ENCODE results near the gene NGF. TPM values are rescaled to one million over a fixed set of nuclear protein-coding genes. Genes with fewer than 3 reads are reported as not detected.
"Not testable (repeated sequence)": the region's sequence is repeated elsewhere in the genome, so short reads cannot be mapped to it uniquely, and the experiment has no call there.

The NGF gene
- polyA plus RNA-seq, 4 donors, result 1.9 to 6.0 (median 2.4) TPM

GRCh38 chr1:115311474-115311989 lies 26.5 kb downstream of the NGF start:
- DNase-seq (ENCODE audit: low read depth in 4 of 4, low spot score in 3 of 4), result no peak

GRCh38 chr1:115310581-115311473 lies 27.2 kb downstream of the NGF start:
- DNase-seq (ENCODE audit: low read depth in 4 of 4, low spot score in 3 of 4), result no peak

GRCh38 chr1:115309504-115309903 lies 28.5 kb downstream of the NGF start:
- DNase-seq (ENCODE audit: low read depth in 4 of 4, low spot score in 3 of 4), result not testable (repeated sequence)

- no peak for DNase-seq (ENCODE audit: low read depth in 4 of 4, low spot score in 3 of 4)
These were observed 29.1 kb downstream of the NGF start for GRCh38 chr1:115308969-115309368.

- DNase-seq (ENCODE audit: low read depth in 4 of 4, low spot score in 3 of 4), result no peak
These were observed 30.4 kb downstream of the NGF start for GRCh38 chr1:115307661-115308060.

- DNase-seq (ENCODE audit: low read depth in 4 of 4, low spot score in 3 of 4), result no peak
These were observed 31.9 kb downstream of the NGF start for GRCh38 chr1:115306146-115306545.

GRCh38 chr1:115303364-115303763 lies 34.7 kb downstream of the NGF start:
- no peak for DNase-seq (ENCODE audit: low read depth in 4 of 4, low spot score in 3 of 4)

GRCh38 chr1:115302390-115302961 lies 35.6 kb downstream of the NGF start:
- no peak for DNase-seq (ENCODE audit: low read depth in 4 of 4, low spot score in 3 of 4)

GRCh38 chr1:115301438-115302020 lies 36.5 kb downstream of the NGF start:
- DNase-seq (ENCODE audit: low read depth in 4 of 4, low spot score in 3 of 4), result no peak

- no peak for DNase-seq (ENCODE audit: low read depth in 4 of 4, low spot score in 3 of 4)
These were observed 37.8 kb downstream of the NGF start for GRCh38 chr1:115300087-115300876.

- no peak for DNase-seq (ENCODE audit: low read depth in 4 of 4, low spot score in 3 of 4)
These were observed 38.8 kb downstream of the NGF start for GRCh38 chr1:115299266-115299665.

GRCh38 chr1:115296981-115297380 lies 41.1 kb downstream of the NGF start:
- no peak for DNase-seq (ENCODE audit: low read depth in 4 of 4, low spot score in 3 of 4)

- DNase-seq (ENCODE audit: low read depth in 4 of 4, low spot score in 3 of 4), result no peak
These were observed 41.9 kb downstream of the NGF start for GRCh38 chr1:115295904-115296696.

GRCh38 chr1:115293899-115294298 lies 44.1 kb downstream of the NGF start:
- DNase-seq (ENCODE audit: low read depth in 4 of 4, low spot score in 3 of 4), result no peak

GRCh38 chr1:115293006-115293405 lies 45.0 kb downstream of the NGF start:
- DNase-seq (ENCODE audit: low read depth in 4 of 4, low spot score in 3 of 4), result no peak

GRCh38 chr1:115291741-115292140 lies 46.3 kb downstream of the NGF start:
- DNase-seq (ENCODE audit: low read depth in 4 of 4, low spot score in 3 of 4), result no peak

- no peak for DNase-seq (ENCODE audit: low read depth in 4 of 4, low spot score in 3 of 4)
These were observed 48.1 kb downstream of the NGF start for GRCh38 chr1:115289940-115290339.

GRCh38 chr1:115288591-115289198 lies 49.4 kb downstream of the NGF start:
- DNase-seq (ENCODE audit: low read depth in 4 of 4, low spot score in 3 of 4), result no peak

- no peak for DNase-seq (ENCODE audit: low read depth in 4 of 4, low spot score in 3 of 4)
These were observed 51.4 kb downstream of the NGF start for GRCh38 chr1:115286431-115287205.
